Neural cell (in vitro differentiated cells): ENCODE results near the gene ULBP1. TPM values are rescaled to one million over a fixed set of nuclear protein-coding genes. Genes with fewer than 3 reads are reported as not detected.
"Not testable (repeated sequence)": the region's sequence is repeated elsewhere in the genome, so short reads cannot be mapped to it uniquely, and the experiment has no call there.

Experiments
- H2AFZ ChIP-seq: fragments of 200-600, 300-800 bp; sonication (generic), shearing (Covaris generic); 2 replicates; pipeline ENCODE4 v1.6.0; 2014; ENCODE audit warnings: low read depth, mild to moderate bottlenecking, antibody characterized with exemption, low read length, moderate library complexity
- H3F3A ChIP-seq: fragments of 200-600 bp; shearing (Covaris generic); 2 replicates; pipeline ENCODE4 v1.6.1; 2016; ENCODE audit warnings: mild to moderate bottlenecking, moderate library complexity, mixed read lengths, antibody characterized with exemption, low read length; ENCODE audit not compliant: insufficient read depth, poor library complexity, severe bottlenecking
- H3K27ac ChIP-seq: fragments of 200-600, 300-800 bp; sonication (generic), shearing (Covaris generic); 2 replicates; pipeline ENCODE4 v1.5.1; 2014; ENCODE audit warnings: mild to moderate bottlenecking, low read length, moderate library complexity
- H3K27me3 ChIP-seq: fragments of 300-800, 200-600 bp; sonication (generic), shearing (Covaris generic); 2 replicates; pipeline ENCODE4 v1.6.0; 2014; ENCODE audit warnings: mild to moderate bottlenecking, low read depth, low read length, moderate library complexity; ENCODE audit not compliant: insufficient read depth
- H3K36me3 ChIP-seq: fragments of 300-800, 200-600 bp; sonication (generic), shearing (Covaris generic); 2 replicates; pipeline ENCODE4 v1.5.1; 2014; ENCODE audit warnings: mild to moderate bottlenecking, antibody characterized with exemption, low read length, moderate library complexity; ENCODE audit not compliant: insufficient read depth
- H3K4me2 ChIP-seq: fragments of 300-800, 200-600 bp; sonication (generic), shearing (Covaris generic); 2 replicates; pipeline ENCODE4 v1.6.0; 2014; ENCODE audit warnings: mild to moderate bottlenecking, low read length
- H3K4me3 ChIP-seq: fragments of 300-800, 200-600 bp; sonication (generic), shearing (Covaris generic); 2 replicates; pipeline ENCODE4 v1.5.1; 2014; ENCODE audit warnings: mild to moderate bottlenecking, low read length, moderate library complexity
- H3K79me2 ChIP-seq: fragments of 200-600 bp; shearing (Covaris generic); replicated peaks from 2 replicates; pipeline ENCODE4 v1.6.0; 2014; ENCODE audit warnings: mild to moderate bottlenecking, low read length, moderate library complexity; ENCODE audit not compliant: insufficient read depth
- H3K9ac ChIP-seq: fragments of 300-800, 200-600 bp; sonication (generic), shearing (Covaris generic); 2 replicates; pipeline ENCODE4 v1.6.1; 2016; ENCODE audit warnings: mild to moderate bottlenecking, low read length, mixed read lengths
- H3K9me2 ChIP-seq: fragments of 200-600 bp; shearing (Covaris generic); 2 replicates; pipeline ENCODE4 v1.6.1; 2016; ENCODE audit warnings: mild to moderate bottlenecking, low read length, mixed read lengths; ENCODE audit not compliant: insufficient read depth
- H3K9me3 ChIP-seq: fragments of 200-600, 300-800 bp; sonication (generic), shearing (Covaris generic); 2 replicates; pipeline ENCODE4 v1.6.1; 2016; ENCODE audit warnings: mild to moderate bottlenecking, mixed run types, low read length, moderate library complexity, mixed read lengths
- H4K20me1 ChIP-seq: fragments of 200-600 bp; shearing (Covaris generic); 2 replicates; pipeline ENCODE4 v1.6.1; 2016; ENCODE audit warnings: mild to moderate bottlenecking, mixed run types; ENCODE audit not compliant: insufficient read depth
- EP300 ChIP-seq: fragments of 450-650 bp; conservative IDR thresholded peaks from 2 replicates; pipeline ENCODE4 v1.6.1; 2014; ENCODE audit warnings: antibody characterized with exemption, mild to moderate bottlenecking, moderate library complexity; ENCODE audit not compliant: poor library complexity, severe bottlenecking
- EZH2 ChIP-seq: fragments of 200-600, 300-800 bp; shearing (Covaris generic), sonication (generic); IDR thresholded peaks from 2 replicates; pipeline ENCODE4 v1.6.1; 2014; ENCODE audit warnings: antibody characterized with exemption, low read length, borderline replicate concordance, mild to moderate bottlenecking; ENCODE audit not compliant: insufficient read depth, poor library complexity, severe bottlenecking
- MXI1 ChIP-seq: fragments of 450-650 bp; conservative IDR thresholded peaks from 2 replicates; pipeline ENCODE4 v1.6.1; 2014; ENCODE audit warnings: antibody characterized with exemption, mild to moderate bottlenecking; ENCODE audit not compliant: poor library complexity, severe bottlenecking
- POLR2AphosphoS5 ChIP-seq: IDR thresholded peaks from 2 replicates; pipeline ENCODE4 v1.6.1; 2012
- RAD21 ChIP-seq: fragments of 450-650 bp; conservative IDR thresholded peaks from 2 replicates; pipeline ENCODE4 v1.6.1; 2014; ENCODE audit warnings: antibody characterized with exemption, mild to moderate bottlenecking, moderate library complexity
- SMC3 ChIP-seq: fragments of 450-650 bp; conservative IDR thresholded peaks from 2 replicates; pipeline ENCODE4 v1.6.1; 2014; ENCODE audit warnings: antibody characterized with exemption, mild to moderate bottlenecking, moderate library complexity; ENCODE audit not compliant: poor library complexity
- TAF1 ChIP-seq: IDR thresholded peaks from 2 replicates; pipeline ENCODE4 v1.6.1; 2012; ENCODE audit warnings: low read depth
- polyA plus RNA-seq: library from polyadenylated mRNA; depleted of rRNA; stranded (reverse); fragments of >200 nt; gene quantifications from 2 replicates; pipeline ENCODE4 v1.2.3, GENCODE V29; 2014
- TF ChIP-seq, protein P1 (sequence below): fragments of 450-650 bp; IDR thresholded peaks from 2 replicates; pipeline ENCODE4 v1.5.1; 2014; ENCODE audit warnings: antibody characterized with exemption, mild to moderate bottlenecking, moderate library complexity; ENCODE audit not compliant: poor library complexity, severe bottlenecking
- TF ChIP-seq, protein P2 (sequence below): IDR thresholded peaks from 2 replicates; pipeline ENCODE4 v1.6.1; 2012; ENCODE audit warnings: borderline replicate concordance

Gene ULBP1
- polyA plus RNA-seq, 1 donor from 2014 or later = 0.22 TPM

DNA sequence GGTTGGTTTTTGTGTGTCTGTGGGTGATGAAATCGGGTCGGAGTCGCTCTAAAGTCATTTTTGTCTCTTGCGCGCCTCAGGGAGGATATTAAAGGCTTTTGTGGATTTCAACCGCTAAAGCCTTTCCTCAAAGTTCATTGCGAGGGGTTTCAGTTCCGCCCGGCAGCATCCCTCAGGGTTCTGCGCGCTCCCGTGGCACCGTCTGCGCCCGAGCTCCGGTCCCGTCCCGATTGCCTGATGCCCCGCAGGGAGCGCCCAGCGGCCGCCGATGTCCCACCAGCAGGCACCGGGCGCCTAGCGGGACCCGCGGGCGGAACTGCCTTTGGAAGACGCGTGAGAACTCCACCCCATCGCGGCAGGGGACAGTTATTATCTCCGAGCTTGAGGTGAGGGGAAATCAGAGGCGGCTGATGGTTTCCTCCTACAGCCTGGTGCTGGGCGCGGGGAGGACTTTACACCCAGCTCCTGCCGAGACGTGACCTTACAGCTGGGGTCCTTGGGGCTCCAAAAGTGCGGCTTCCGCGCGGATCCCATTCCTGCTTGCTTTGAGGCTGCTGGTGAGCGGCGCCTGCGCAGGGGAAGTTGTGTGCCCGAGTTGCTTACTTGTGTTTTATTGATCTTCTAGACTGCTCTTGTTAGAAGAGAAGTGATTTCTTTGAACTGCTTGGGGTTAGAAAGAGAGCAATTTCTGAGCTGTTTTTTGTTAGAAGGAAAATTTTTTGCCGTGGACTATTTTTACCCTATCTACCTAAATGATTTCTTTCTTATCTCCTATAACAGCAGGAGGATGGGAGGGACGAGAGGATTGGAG is 27.1 kb downstream of the ULBP1 start:
- no peak overlapping the region for H3K9ac ChIP-seq
- H3K27me3 ChIP-seq = peaks cover 88% of the 10 kb centered on the region
- no peaks in the 10 kb centered on the region for H3F3A ChIP-seq
- H3K36me3 ChIP-seq = no peaks in the 10 kb centered on the region
- no peak overlapping the region for H2AFZ ChIP-seq
- H3K9me3 ChIP-seq = peaks cover 17% of the 10 kb centered on the region
- H3K4me2 ChIP-seq = peak overlapping the region; percentile 28
- TF ChIP-seq, protein P1, sequence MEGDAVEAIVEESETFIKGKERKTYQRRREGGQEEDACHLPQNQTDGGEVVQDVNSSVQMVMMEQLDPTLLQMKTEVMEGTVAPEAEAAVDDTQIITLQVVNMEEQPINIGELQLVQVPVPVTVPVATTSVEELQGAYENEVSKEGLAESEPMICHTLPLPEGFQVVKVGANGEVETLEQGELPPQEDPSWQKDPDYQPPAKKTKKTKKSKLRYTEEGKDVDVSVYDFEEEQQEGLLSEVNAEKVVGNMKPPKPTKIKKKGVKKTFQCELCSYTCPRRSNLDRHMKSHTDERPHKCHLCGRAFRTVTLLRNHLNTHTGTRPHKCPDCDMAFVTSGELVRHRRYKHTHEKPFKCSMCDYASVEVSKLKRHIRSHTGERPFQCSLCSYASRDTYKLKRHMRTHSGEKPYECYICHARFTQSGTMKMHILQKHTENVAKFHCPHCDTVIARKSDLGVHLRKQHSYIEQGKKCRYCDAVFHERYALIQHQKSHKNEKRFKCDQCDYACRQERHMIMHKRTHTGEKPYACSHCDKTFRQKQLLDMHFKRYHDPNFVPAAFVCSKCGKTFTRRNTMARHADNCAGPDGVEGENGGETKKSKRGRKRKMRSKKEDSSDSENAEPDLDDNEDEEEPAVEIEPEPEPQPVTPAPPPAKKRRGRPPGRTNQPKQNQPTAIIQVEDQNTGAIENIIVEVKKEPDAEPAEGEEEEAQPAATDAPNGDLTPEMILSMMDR = no peak
- TF ChIP-seq EZH2 (peak; percentile 79), SMC3 (no peak), EP300 (no peak), RAD21 (no peak), POLR2AphosphoS5 (no peak), TAF1 (no peak), MXI1 (no peak)
- TF ChIP-seq, protein P2, sequence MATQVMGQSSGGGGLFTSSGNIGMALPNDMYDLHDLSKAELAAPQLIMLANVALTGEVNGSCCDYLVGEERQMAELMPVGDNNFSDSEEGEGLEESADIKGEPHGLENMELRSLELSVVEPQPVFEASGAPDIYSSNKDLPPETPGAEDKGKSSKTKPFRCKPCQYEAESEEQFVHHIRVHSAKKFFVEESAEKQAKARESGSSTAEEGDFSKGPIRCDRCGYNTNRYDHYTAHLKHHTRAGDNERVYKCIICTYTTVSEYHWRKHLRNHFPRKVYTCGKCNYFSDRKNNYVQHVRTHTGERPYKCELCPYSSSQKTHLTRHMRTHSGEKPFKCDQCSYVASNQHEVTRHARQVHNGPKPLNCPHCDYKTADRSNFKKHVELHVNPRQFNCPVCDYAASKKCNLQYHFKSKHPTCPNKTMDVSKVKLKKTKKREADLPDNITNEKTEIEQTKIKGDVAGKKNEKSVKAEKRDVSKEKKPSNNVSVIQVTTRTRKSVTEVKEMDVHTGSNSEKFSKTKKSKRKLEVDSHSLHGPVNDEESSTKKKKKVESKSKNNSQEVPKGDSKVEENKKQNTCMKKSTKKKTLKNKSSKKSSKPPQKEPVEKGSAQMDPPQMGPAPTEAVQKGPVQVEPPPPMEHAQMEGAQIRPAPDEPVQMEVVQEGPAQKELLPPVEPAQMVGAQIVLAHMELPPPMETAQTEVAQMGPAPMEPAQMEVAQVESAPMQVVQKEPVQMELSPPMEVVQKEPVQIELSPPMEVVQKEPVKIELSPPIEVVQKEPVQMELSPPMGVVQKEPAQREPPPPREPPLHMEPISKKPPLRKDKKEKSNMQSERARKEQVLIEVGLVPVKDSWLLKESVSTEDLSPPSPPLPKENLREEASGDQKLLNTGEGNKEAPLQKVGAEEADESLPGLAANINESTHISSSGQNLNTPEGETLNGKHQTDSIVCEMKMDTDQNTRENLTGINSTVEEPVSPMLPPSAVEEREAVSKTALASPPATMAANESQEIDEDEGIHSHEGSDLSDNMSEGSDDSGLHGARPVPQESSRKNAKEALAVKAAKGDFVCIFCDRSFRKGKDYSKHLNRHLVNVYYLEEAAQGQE = no peak
- H4K20me1 ChIP-seq = no peaks in the 10 kb centered on the region
- peak overlapping the region; percentile 65 for H3K4me3 ChIP-seq
- no peaks in the 10 kb centered on the region for H3K9me2 ChIP-seq
- H3K27ac ChIP-seq = no peak overlapping the region
- H3K79me2 ChIP-seq = no peaks in the 10 kb centered on the region

DNA sequence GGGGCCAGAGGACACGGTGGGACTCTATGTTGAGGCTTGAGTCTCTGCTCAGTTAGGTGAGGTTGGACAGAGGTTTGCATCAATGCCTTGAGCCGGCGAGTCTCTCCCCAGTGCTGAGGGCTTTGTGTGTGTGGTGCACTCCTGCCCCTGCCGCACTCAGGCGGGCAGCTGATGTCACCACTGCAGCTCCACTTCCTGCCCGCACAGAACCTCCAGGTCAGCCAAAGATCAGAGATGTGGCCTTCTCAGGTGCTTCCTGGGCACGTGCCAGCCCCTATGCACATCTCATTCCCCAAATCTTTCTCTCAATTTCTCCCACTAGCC is 27.7 kb downstream of the ULBP1 start:
- peak overlapping the region; percentile 65 for H3K4me3 ChIP-seq
- H3K27me3 ChIP-seq = peaks cover 82% of the 10 kb centered on the region

More for the DNA sequence above, 27.7 kb downstream of the ULBP1 start:
- not testable (repeated sequence) for H3K27ac ChIP-seq, H4K20me1 ChIP-seq, H3K79me2 ChIP-seq, H3F3A ChIP-seq, H3K4me2 ChIP-seq, H3K36me3 ChIP-seq, H3K9me2 ChIP-seq, H2AFZ ChIP-seq, H3K9ac ChIP-seq
- H3K9me3 ChIP-seq = peaks cover 16% of the 10 kb centered on the region
